GM20431 (cell line): ENCODE measurements around the gene FLNA.
"Not testable (repeated sequence)": the region's sequence is repeated elsewhere in the genome, so short reads cannot be mapped to it uniquely, and the experiment has no call there.

ENCODE experiments used
- in situ Hi-C: fragments of 300-500 bp; cut with MseI, MboI; formaldehyde crosslinking; loops from one replicate; pipeline ENCODE4 v1.15.0; 2020; ENCODE audit warnings: low sequenced_read_pairs; ENCODE audit not compliant: unreplicated experiment

Gene FLNA

DNA sequence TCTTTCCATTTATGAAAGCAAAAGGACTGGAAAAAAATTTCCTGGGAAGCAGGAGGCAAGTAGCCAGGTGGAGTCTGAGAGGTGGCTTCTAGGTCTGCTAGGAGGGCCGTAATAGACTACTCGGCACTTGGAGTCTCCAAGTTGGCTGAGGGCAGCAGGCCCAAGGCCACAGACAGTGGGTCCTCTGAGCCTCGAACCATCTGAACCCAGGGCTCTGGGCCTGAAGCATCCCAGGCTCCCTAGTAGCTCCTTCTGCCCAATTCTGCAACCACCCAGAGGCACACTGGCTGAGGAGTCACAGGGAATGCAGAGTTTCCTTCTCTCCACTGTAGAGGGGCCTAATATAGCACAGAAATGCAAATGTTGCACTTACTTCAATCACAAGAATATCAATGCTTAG is 59.0 kb downstream of the FLNA start:
- in situ Hi-C loops = no loop called here

DNA sequence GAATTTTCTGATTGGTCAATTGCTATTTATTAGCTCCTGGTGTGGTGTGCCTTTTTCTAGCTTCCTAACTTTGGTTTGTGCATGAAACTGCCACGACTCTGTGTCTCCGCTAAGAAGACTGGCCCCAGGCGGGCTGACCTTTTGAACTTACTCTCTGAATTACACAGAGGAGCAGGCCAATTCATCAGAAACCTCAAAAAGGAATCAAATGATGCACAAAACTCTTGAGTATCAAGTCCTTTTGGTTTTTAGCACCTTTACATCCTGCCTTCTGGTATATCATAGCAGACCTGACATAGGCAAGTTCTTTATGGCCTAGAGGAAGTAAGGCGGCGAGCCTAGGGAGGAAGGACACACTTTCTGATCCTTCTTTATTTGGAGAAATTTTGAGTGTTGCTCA is 61.3 kb downstream of the FLNA start:
- in situ Hi-C loops = no loop called here

DNA sequence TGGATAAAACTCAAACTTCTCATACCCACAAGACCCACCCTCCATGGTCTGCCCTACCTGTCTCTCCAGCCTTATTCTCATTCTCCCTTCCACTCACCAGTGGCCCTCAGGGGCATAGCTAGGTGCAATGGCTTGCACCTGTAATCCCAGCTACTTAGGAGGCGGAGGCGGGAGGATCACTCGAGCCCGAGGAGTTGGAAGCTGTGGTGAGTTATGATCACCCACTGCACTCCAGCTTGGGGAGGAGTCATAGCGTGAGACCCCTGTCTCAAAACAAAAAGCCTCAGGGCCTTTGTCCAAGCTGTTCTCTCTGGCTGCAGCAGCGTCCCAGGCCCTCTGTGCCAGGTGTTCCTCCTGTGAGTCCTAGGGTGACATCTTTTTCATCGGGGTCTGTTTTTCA is 62.3 kb downstream of the FLNA start:
- in situ Hi-C loops = no loop called here

DNA sequence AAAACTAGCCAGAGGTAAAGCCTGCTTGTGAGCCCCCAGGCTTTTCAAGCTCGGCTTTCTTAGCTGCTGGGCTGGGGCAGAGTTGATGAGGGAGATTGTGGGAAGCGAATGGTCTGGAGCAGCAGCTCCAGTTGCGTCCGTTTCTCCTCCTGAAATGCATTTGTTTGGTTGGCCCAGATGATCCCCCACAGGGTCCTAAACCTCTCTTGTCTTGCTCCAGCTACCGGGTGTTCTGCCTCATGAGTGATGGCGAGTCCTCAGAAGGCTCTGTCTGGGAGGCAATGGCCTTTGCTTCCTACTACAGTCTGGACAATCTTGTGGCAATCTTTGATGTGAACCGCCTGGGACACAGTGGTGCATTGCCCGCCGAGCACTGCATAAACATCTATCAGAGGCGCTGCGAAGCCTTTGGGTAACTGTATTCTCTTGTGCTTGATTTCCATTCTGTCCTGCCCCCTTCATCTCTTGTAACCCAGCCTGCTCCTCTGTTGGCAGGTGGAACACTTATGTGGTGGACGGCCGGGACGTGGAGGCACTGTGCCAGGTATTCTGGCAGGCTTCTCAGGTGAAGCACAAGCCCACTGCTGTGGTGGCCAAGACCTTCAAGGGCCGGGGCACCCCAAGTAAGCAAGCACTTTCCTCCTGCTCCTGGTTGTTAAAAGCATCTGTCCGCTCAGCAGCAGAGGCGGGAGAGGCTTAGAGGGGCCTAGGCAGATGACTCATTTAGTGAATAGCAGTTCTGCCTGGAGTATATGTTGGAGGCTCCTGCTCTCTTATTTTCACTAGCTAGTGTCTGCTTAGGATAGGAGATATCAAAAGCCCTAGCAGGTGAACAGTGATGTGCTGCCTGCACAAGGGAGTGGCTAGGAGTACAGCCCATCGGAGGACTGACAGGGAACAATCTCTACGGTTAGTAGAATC is 63.6 kb downstream of the FLNA start:
- in situ Hi-C loops = no loop called here

DNA sequence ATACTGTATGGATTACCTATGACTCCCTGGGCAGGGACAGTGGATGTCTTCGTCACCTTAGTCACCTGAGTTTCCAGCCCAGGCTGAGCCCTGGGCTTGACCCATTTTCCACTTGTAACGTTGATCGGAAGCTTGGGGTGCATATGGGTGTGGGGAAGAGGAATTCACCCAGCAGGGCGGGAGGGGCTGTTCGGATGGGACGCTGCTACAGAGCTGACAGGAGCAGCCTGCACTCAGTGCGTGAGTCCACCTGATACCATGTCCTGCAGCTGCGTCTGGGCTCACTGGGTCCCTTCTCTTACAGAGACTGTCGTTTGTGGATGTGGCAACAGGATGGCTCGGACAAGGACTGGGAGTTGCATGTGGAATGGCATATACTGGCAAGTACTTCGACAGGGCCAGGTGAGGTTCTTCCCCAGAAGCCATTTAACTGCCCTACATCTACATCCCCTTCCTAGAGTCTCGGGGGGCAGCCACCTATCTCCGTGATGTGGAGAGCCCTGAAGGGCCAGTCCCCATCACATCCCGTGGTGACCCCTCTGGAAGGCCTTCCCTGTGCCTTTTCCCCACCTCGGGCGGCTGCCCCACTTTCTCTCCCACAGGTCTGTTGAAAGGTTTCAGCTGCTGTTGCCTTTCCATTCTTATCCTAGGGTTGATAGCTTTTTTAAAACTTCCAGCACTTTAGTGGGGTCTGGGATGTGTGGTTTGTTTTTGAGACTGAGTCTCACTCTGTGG is 65.2 kb downstream of the FLNA start:
- in situ Hi-C loops = no loop called here

DNA sequence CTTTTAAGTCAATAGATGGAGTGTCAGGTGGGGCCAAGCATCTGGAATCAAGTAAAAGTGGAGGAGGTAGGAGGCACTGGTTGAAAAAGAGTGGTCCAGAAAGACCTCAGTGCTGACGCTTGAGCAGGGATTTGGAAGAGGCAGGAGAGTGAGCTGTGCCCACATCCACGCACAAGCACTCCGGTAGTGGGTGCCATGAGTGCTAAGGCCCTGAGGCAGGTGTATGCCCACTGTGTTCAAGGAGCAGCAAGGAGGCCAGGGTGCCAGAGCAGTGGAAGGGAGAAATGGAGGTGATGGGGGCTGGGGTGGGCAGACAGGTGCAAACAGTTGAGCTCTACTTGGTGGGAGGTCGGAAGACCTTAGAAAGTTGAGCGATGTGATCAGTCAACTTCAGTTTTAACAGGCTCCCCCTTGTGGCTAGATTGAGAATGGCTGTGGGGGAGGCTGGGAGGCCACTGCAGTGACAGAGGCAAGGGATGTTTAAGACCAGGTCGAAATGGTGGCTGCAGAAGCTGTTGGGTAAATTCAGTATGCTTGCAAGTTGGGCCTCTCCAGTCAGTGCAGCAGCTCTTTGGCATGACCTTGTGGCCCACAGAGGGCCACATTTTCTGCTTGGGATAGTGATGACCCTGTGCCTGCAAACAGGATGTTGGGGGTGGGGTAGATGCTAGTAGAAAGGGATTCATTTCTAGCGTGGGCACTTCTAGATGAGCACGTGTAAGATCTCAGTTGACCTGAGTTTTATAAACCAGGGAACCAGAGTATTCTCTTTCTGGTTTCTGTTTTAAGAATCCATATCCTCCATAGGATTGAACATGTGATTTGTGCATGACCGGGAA is 66.1 kb downstream of the FLNA start:
- in situ Hi-C loops = no loop called here

DNA sequence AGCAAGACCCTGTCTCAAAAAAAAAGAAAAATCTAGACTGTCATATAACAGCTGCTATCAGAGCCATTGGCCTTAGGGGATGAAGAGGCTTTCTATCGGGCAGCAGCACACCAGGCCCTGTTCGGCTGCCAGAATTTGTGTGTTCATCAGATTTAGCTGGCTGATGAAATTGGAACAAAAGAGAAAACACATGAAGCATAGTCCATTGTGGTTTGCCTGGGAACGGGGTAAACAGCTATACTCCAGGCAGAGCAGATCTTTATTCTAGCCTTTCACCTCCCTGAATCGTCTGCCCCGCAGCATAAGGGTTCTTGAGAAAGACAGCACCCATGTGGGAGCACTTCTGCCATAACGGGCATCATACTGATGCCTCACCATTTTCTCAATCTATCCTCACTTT is 67.2 kb downstream of the FLNA start:
- in situ Hi-C loops = no loop called here

DNA sequence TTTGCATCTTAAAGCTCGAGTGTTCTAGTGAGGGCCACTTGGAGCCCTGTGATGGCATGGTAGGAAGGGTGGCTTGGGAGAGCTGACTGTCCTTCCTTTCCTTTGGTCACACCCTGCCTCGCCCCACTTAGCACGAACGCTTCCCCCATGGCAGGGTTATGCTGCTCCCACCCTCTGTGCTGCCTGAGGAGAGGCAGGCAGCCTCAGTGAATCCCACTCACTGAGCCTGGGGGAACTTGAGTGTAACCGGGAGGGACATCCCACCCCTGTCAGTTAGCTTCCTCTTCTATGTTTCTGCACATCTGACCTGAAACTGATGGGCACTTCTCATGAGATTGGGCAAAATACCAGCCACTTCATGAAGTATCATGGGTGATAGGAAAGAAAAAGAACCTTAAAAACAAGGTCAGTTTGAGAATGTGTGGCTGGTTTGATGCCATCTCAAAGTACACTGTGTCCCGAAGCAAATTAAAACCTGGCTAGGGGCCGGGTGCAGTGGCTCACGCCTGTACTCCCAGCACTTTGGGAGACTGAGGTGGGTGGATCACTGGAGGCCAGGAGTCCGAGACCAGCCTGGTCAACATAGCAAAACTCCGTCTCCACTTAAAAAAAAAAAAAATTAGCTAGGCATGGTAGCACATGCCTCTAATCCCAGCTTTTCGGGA is 68.8 kb downstream of the FLNA start:
- in situ Hi-C loops = no loop called here

DNA sequence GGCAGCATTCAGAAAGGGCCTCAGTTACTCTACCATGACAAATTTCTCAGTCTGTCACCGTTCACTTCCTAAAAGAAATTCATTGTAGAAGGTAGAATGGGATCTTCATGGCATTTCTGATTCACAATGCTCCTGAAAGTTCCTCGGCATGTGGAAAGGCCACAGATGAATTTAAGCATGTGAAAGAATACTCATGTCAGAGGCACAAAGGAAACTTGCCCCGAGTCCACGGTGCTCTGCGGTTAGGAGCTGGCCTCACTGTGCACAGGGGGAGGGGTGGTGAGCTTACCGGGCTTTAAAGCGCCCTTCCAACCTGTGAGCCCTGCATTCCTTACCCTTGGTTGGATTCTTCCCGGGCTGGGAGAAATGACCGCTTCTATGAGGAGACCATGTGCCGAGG is 69.6 kb downstream of the FLNA start:
- in situ Hi-C loops = no loop called here

DNA sequence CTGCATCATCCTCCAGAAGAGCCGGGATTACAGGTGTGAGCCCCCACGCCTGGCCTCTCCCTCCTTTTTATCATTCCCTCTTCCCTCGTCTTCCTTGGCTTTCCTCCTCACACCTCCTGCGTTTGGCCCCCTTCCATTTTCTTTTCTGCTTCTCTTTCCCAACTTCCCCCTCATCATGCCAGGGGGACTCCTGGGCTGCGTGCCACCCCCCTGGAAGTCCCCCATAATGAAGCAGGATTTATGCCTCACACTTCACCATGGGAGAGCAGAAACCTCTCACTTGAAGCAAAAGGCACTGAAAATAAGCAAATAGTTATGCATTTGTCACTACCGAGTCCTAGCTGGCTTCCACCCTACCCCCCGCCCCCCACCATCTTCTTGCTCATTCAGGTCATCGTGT is 71.0 kb downstream of the FLNA start:
- in situ Hi-C loops = no loop called here

DNA sequence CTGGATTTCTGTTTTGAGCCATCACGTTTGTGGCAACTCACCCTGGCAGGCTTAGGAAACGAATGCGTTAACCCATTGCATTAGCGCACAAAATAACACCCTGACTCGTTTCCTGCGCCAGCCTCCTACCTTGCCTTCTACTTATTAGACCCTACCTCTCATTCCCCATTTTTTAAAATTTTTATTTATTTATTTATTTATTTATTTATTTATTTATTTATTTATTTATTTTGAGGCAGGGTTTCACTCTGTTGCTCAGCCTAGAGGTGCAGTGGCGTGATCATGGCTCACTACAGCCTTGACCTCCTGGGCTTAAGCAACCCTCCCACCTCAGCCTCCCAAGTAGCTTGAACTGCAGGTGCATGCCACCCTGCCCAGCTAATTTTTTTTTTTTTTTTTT is 71.4 kb downstream of the FLNA start:
- in situ Hi-C loops = not testable (repeated sequence)

DNA sequence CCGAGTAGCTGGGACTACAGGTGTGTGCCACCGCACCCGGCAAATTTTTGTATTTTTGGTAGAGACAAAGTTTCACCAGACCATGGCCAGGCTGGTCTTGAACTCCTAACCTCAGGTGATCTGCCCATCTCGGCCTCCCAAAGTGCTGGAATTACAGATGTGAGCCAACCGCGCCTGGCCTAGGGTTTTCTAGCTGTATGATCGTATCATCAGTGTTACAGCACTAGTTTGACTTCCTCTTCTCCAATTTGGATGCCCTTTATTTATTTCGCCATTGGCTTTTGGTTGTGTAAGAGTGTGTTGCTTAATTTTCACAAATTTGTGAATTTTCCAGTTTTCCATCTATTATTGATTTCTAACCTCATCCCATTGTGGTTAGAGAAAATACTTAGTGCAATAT is 73.6 kb downstream of the FLNA start:
- in situ Hi-C loops = no loop called here
